Raji (cell line): ENCODE results near the gene RIMBP2.

Source experiments
- POLR2A ChIP-seq: IDR thresholded peaks from 2 replicates; pipeline ENCODE4 v1.6.1; 2011; ENCODE audit warnings: low read depth, low read length, control low read depth; ENCODE audit not compliant: insufficient read depth

The RIMBP2 gene

DNA sequence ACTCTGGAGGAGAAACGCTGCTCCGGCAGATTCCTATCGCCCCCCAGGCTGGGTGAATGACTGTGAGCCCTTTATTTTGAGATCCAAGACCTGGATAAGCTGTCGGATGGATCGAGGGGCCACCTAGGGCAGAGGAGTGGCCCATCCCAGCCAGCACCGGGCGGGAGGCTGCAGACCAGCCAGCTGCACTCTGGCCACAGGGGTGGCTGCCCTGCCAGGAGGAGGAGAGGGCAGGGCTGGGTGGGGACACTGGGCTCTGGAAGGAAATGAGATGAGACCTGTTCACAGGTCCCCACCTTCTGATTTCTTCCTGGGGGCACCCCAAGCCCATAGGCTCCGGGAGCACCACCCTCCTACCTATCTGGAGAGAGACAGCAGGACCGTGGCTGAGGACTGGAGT lies 238.4 kb downstream of the RIMBP2 start:
- no peak for TF ChIP-seq POLR2A

DNA sequence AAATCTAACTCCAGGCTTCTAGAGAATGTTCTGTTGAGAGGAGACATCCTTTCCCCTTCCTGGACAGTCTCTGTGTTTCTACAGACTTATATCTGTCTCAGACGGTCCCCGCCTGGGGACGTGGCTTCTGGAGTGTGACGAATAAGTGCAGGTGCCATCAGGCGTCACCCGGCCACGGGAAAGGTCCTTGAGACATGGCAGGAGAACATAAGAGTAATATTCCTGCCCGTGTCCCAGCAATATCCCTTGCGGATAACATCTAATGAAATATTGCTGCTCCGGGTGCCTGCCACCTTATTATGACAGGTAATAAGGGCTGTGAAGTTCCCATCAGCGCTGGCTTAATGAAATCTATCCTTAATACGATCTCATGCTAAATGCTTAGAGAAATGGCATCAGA lies 238.8 kb downstream of the RIMBP2 start:
- TF ChIP-seq POLR2A: no peak

DNA sequence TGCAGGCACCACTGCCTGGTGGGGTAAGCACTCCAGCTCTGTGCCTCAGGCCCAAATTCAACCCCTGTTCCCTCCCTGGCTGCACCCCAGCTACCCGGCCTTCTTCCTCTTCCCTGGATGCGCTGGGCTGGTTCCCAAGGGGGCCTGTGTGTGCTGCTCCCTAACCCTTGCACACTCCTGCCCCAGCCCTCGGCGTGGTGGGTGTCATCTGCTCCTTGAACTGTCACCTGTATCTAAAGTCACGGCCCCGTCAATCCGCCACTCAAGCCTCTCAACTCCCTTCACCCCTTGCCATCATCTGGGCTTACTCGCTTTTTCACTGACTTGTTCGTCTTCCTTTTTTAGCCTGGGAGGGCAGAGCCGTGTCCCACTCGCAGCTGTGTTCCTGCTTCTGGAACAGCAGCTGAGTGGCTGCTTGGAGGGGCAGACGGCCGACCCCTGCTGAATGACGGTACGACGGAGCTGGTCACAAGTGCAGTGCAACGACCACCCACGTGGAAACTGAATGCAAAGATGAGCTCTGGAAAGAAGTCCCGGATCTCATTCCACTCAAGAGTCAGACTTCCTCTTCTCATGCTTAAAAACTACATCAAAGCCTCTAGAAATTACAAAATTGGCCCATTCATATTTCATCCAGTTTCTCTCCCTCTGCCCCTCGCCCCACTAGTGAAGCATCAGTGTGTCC lies 239.5 kb downstream of the RIMBP2 start:
- no peak for TF ChIP-seq POLR2A

DNA sequence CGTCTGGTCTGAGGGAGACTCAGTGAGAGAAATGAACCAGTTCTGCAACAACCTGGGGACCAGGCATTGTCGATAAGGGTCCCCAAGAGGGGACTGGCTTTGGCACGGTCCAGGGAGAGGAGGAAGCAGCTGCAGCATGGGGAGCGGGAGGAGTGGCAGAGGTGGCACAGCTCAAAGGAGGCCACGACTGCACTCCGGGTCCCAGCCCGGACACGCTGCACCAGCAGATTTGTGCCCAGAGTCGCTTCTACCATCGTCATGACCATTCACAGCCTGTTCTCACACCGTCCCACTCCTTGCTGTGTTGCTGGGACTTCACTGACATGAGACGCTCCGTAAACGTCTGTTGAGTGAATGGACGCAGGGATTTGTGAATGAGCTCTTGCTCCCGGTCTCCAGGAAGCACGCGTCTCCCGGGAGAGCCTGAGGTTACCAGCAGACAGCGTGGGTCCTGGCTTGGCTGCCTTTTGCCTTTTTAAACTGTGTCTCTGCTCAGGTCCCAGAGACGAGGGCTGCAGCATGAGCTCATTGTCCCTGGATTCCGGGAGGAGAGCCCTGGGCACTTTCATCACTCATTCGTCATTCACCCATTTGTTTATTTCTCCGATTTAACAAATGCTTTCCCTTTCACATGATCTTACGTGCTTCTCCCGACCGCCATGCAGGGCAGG lies 241.4 kb downstream of the RIMBP2 start:
- TF ChIP-seq POLR2A: no peak

DNA sequence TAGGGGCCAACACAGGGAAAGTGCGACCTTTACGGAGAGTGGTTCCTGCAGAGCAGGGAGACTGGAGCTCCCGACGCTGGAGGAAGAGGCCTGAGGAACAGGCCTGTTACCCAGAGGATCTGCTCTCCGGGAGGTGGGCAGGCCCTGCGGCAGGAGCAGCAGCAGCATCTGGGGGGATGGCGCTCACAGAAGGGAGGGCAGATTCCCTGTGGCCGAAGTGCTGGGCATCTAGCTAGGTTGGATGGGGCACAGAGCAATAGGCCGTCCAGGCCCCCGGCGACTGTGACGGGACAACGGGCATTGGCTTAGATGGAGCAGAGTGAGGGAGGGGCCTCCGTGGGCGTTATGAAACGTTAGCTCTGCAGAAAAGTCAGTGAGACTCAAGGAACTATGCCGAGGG lies 242.8 kb downstream of the RIMBP2 start:
- no peak for TF ChIP-seq POLR2A

DNA sequence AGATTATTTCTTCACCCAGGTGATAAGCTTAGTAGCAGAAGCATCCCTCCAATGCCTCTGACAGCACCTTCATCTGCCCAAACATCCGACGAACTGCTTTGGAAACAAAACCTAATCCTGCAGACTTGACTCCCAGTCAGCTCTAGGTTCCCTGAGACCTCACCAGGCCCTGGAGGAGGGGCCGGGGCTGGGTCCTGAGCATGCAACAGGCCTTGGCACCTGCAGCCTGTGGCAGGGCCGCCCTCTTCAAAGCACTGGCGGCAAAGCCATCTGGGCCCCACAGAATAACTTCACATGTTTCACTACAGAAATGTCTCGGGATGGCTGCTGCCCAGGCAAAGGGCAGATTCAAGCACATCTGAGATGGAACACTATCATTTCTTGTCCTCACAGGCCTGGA lies 245.1 kb downstream of the RIMBP2 start:
- TF ChIP-seq POLR2A: no peak

DNA sequence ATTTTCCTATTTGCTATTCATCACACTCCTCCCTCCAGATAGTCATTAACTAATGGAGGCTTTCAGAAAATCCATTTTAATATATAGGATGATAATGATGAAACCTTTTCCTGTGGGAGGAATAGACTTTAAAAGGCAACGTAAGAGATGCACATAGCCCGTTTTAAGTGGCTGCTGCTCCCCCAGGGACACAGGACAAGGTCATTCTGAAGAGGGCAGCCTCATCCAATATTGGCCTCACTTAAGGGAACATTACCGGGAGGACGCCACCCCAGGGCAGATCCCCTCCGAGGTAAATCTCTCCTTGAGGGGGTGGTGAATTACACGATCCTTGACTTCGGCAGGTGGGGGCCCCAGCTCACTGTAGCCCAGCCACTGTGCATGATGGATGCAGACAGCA lies 246.5 kb downstream of the RIMBP2 start:
- no peak for TF ChIP-seq POLR2A

DNA sequence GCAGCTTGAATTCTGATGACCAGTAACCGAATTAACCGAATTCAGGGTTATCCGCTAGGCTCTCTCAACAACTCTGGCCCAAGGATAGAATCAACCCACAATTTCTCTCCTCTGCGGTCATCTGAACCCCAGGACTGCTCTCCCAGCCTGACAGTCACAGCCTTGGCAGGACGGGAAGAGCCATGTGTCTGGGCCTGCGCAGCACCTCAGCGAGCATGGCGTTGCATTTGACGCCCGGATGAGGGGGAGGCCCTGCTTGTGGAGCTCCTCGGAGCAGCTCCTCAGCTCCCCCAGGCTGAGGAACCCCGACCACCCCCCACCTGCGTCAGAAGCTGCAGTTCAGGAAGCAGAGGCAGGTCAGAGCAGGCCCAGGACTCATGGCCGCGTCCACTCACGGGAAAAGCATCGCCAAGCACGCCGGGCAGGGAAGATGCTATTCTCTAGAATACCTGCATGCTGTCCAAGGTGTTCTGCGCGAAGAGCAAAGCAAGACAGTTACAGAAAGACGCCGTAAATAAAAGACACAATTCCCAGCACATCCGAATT lies 247.3 kb downstream of the RIMBP2 start:
- TF ChIP-seq POLR2A: no peak

DNA sequence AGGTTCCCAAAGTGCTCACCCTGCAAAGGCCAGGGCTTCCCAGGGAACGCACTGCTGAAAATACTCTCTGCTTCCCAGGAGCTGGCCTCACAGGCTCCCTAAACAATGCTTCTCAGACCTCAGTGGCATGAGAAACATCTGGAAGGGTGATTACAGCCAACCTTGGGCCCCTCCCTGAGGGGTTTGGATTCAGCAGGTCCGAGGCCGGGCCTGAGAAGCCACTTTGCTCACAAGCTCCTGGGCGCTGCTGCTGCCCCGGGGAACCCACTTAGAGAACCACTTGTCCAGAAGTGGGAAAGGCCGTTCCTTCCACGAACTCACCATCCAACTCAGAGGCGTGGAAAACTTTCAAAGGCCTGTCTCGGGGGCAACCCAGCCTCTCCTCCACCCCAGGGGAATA lies 247.9 kb downstream of the RIMBP2 start:
- TF ChIP-seq POLR2A: no peak

DNA sequence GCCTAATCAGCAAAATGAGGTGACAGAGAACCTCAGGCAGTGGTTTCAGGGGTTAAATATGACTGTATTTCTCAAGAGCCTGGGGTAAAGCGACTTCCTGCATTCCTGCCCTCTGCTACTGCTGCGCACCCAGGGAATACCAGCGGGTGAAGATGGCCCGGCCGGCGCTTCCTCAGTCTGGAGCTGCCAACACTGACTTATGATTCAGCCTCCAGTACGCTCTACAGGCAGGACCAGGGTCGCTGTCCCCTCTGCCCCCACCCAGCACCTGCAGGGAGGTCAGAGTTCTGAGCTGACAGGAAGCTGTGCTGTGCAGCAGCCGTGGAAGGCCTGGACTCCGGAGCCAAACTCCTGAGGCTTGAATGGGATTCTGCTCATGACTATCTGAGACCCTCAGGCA lies 250.5 kb downstream of the RIMBP2 start:
- TF ChIP-seq POLR2A: no peak

DNA sequence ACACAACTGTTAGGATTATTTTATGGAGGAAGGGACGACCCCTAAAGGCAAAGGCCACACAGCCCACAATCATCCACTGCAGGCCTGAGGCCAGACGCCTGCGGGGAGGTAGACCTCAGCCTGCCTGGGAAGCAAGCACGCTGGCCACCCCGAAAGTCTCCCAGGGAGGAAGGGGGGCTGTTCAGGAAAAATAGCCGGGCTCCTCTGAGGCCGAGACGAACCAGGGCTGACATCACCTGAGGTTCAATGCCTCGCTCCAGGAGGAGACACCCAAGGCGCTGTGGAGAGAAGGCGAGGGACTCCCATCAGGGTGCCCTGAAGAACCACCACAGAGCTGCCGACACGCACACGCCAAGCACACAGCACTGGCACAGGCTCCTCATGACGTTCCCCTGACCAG lies 251.1 kb downstream of the RIMBP2 start:
- no peak for TF ChIP-seq POLR2A

DNA sequence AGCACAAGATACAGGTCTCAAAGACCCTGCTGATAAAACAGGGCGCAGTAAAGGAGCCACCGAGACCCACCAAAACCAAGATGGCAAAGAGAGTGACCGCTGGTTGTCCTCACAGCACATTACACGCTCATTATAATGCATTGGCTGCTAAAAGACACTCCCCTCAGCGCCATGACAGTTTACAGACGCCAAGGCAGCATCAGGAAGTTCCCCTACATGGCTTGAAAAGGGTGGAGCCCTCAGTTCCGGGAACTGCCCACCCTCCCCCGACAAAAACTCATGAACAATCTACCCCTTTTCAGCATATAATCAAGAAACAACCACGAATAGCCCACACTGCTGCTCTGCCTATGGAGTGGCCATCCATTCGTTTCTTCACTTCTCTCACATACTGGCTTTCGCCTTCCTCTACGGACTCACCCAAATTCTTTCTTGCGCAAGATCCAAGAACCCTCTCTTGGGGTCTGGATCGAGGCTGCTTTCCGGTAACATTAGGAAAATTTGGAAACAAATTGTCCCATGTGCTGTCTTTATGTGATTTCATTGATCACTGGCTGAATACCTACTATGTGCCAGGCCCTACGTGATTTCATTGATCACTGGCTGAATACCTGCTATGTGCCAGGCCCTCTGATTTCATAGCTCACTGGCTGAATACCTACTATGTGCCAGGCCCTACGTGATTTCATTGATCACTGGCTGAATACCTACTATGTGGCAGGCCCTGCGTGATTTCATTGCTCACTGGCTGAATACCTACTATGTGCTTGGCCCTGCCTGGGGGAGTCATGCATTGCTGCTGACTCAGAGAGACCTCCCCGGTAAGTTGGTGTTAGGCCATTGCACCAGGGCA lies 252.1 kb downstream of the RIMBP2 start:
- TF ChIP-seq POLR2A: no peak

DNA sequence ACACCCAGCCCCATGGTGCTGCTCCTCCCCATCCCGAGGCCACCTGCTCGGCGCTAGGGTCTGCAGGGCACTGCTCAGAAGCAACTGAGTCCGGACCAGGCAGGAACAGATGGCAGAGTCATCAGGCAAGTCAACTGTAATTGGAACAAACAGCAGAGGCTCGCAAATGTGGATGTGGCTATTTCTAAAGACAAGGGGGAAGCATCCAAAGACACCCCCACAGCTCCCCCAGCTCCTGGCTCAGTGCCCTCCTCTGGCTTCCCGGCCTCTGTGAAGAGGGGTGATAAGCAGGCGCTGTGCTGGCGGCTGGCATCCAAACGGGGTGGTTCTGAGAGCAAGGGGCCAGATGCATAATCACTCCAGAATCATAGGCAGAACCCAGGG lies 252.8 kb downstream of the RIMBP2 start:
- TF ChIP-seq POLR2A: no peak

DNA sequence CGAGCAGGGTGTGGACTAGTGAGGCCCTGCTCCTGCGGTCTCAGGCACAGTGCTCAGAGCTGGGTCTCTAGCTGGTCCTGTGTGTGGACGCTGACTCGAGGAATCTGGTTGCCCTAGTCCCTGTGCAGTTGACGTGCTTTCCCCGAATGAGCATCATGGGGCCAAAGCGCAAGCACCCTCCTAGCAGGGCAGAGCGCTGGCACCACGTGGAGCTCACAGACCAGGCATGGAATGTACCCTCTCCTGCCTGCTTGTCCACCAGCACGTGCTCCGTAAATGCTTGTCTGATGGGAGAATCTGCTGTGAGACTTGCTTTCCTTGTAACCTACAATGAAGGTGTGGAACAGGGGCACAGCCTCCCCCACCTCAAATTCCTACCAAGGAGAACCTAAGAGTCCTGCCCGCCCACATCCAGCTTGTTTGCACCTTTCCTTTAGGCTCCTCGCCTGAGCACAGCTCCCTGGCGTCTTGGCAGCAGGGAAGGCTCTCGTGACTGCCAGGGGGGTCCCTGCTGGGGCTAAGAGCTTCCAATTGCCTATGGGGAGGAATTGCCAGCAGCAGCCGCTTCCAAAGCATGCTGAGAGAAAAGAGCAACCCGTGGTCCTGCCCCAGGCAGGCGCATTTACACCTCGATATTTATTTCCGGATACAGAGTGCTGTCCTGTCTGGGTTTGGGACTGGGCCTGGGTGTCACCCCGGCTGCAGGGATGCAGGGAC lies 253.4 kb downstream of the RIMBP2 start:
- TF ChIP-seq POLR2A: no peak
